Panc1 (cell line): ENCODE data around the gene PIGL.

Experiments used
- POLR2AphosphoS5 ChIP-seq: IDR thresholded peaks from 2 replicates; pipeline ENCODE4 v1.6.1; 2012; ENCODE audit warnings: mild to moderate bottlenecking, low read depth, low read length, moderate library complexity
- TCF7L2 ChIP-seq: IDR thresholded peaks from 2 replicates; pipeline ENCODE4 v1.6.1; 2011; ENCODE audit warnings: mild to moderate bottlenecking, low read depth, low read length, inconsistent platforms
- TF ChIP-seq, protein P1 (sequence below): fragments of 450-650 bp; IDR thresholded peaks from 2 replicates; pipeline ENCODE4 v1.5.1; 2017; ENCODE audit warnings: mild to moderate bottlenecking
- TF ChIP-seq, protein P2 (sequence below), 2 experiments: IDR thresholded peaks; 2 replicates each; pipeline ENCODE4 v1.6.1; 2011 to 2012; ENCODE audit warnings: low read depth in 2 of 2, control low read depth in 1 of 2, low read length in 1 of 2, mild to moderate bottlenecking in 1 of 2, moderate library complexity in 1 of 2; ENCODE audit not compliant: insufficient read depth in 1 of 2

DNA sequence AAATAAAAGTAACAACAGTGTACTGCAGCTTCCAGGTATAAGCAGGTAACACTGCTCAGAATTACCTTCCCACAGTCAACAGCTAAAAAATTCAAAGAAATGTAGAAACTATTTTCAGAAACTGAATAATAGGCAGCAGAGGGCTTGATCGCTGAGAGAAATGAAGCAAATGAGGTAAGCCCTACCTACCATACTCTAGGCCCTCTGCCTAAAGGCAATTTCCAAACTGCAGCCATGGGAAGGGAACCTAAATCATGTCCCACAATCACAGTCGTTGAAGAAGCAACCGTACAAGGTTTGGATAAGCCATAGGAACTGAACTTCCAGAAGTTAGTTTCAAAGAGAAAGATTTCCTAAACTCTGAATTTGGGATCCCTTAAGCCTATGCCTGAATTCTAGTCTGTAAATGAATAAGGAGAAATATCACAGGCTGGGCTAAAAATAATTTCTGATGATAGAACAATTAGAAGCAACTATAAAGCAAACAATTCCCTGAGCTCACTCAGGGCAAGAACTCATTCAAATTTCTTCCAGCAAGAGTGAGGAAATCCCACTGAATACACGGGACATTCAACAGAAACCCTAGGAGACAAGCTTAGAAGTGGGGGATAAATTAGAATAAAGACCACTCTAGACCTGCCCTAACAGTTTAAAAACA lies 26.2 kb upstream of the PIGL start:
- TF ChIP-seq, protein P1, sequence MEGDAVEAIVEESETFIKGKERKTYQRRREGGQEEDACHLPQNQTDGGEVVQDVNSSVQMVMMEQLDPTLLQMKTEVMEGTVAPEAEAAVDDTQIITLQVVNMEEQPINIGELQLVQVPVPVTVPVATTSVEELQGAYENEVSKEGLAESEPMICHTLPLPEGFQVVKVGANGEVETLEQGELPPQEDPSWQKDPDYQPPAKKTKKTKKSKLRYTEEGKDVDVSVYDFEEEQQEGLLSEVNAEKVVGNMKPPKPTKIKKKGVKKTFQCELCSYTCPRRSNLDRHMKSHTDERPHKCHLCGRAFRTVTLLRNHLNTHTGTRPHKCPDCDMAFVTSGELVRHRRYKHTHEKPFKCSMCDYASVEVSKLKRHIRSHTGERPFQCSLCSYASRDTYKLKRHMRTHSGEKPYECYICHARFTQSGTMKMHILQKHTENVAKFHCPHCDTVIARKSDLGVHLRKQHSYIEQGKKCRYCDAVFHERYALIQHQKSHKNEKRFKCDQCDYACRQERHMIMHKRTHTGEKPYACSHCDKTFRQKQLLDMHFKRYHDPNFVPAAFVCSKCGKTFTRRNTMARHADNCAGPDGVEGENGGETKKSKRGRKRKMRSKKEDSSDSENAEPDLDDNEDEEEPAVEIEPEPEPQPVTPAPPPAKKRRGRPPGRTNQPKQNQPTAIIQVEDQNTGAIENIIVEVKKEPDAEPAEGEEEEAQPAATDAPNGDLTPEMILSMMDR: no peak
- TF ChIP-seq, protein P2, sequence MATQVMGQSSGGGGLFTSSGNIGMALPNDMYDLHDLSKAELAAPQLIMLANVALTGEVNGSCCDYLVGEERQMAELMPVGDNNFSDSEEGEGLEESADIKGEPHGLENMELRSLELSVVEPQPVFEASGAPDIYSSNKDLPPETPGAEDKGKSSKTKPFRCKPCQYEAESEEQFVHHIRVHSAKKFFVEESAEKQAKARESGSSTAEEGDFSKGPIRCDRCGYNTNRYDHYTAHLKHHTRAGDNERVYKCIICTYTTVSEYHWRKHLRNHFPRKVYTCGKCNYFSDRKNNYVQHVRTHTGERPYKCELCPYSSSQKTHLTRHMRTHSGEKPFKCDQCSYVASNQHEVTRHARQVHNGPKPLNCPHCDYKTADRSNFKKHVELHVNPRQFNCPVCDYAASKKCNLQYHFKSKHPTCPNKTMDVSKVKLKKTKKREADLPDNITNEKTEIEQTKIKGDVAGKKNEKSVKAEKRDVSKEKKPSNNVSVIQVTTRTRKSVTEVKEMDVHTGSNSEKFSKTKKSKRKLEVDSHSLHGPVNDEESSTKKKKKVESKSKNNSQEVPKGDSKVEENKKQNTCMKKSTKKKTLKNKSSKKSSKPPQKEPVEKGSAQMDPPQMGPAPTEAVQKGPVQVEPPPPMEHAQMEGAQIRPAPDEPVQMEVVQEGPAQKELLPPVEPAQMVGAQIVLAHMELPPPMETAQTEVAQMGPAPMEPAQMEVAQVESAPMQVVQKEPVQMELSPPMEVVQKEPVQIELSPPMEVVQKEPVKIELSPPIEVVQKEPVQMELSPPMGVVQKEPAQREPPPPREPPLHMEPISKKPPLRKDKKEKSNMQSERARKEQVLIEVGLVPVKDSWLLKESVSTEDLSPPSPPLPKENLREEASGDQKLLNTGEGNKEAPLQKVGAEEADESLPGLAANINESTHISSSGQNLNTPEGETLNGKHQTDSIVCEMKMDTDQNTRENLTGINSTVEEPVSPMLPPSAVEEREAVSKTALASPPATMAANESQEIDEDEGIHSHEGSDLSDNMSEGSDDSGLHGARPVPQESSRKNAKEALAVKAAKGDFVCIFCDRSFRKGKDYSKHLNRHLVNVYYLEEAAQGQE (IDR thresholded peaks at IDR 0.05; ENCODE audit: insufficient read depth in 1 of 2, low read depth in 2 of 2, low read length in 1 of 2): no peak
- TF ChIP-seq POLR2AphosphoS5: no peak
- TF ChIP-seq TCF7L2: no peak
